ENCODE data around the gene GPR183.

Gene GPR183, protein sequence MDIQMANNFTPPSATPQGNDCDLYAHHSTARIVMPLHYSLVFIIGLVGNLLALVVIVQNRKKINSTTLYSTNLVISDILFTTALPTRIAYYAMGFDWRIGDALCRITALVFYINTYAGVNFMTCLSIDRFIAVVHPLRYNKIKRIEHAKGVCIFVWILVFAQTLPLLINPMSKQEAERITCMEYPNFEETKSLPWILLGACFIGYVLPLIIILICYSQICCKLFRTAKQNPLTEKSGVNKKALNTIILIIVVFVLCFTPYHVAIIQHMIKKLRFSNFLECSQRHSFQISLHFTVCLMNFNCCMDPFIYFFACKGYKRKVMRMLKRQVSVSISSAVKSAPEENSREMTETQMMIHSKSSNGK

DNA sequence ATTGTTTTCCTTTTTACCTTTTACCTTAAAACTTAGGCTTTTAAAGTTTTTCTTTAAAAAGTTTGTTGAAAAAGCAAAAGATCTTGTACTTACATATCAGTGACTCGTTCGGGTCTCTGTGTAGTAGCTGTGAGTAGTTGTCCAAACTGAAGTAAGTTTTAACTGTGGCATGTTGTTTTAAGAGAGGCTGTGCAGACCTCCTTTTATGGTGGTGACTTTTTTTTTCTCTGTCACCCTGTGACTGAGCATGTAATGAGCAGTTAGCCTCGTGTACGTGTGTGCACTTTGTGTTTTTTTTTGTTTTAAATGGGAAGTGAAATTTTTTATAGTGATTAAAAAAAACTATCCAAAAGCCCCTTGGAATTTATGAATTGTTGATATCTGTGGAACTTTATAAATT lies at the start of gene GPR183:
TSS of gene GPR183 (minus strand) at position 153 of the 400 bp plus-strand sequence. CDS start 11,254 bp downstream, outside the sequence.
- no peak for DNase-seq (ENCODE audit: low read depth in 2 of 2)

DNA sequence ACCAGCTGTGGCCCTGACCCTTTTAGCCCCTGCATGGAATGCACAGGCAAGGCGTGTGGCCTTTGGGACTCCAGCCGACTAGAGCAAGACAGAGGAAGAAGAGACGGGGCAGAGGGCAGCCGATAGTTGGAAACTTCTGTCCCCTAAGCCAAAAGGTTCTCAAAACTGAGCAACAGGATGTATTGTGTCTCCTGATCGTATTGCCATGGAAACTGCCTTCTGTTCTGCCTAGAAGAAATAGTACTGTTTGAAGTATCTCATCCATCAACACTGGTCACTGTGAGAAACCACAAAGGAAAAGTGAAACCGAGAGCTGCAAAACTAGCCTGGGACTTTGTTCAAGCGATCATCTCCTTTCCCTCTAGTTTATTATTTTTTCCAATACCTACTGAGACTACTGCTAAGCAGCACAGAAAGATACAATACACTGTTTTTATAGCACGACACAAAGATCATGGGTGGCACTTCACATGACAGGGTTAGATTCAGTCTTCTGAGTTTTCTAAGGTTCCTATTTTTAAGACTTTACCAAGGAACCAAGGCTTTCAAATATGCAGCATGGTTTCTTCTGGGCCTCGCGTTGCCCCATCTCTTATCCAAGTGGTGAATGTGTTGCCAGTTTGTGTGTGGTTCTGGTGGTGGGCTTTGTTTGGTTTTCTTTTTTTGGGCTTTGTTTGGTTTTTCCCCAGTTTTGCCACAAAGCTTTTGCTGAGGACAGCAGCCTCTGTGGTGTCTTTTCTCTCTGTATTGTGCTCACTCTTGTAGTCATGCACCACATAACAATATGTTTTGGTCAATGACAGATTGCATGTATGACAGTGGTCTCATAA lies 49.3 kb upstream of the GPR183 start:
- DNase-seq (ENCODE audit: low read depth in 2 of 2): peak in 1 of 2 donors; percentile 34

DNA sequence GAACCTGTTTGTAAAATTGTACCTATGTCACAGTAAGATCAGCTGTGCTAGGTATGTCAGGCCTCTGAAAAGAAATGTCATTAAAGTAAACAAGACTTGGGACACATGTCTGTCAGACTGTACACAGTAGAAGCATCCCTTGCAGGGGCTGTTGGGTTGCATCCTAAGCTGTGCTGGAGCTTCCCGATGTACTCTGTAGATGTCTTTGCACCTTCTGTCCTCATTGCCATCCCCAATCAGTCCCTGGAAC lies 48.7 kb upstream of the GPR183 start:
- no peak for DNase-seq (ENCODE audit: low read depth in 2 of 2)

DNA sequence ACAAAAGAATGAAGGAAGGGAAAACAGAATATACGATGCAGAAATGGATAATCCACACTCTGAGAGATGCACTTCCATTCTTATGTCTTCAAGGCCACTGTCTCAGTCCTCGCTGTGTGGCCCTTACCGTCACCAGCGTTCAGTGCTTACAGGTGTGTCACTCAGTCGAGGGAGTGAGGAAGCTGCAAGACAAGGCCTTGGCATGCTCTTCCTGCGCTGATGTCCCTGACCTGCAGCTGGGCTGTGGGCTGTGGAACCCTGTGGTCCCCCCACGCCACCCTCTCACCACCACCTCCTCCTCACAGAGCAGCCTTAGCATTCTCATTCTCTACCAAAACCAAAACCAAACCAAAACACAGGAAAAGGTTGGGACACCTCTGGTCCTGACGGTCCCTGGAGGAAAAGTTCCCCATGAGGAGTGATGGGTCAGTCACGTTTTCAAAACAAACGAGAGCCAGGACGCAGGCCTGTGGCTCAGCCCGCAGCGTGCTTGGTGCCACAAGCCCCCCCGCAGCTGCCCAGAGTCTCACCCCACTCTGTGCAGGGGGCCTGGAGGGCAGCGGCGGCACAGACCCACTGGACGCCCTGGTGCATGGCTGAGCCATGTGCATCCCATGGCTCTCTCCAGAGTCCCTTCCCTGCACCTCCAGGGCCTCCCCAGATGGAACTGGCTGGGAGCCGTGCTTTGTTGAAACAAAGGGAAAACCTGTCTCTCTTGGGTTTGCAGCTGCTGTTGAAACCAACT lies 48.2 kb upstream of the GPR183 start:
- no peak for DNase-seq (ENCODE audit: low read depth in 2 of 2)

DNA sequence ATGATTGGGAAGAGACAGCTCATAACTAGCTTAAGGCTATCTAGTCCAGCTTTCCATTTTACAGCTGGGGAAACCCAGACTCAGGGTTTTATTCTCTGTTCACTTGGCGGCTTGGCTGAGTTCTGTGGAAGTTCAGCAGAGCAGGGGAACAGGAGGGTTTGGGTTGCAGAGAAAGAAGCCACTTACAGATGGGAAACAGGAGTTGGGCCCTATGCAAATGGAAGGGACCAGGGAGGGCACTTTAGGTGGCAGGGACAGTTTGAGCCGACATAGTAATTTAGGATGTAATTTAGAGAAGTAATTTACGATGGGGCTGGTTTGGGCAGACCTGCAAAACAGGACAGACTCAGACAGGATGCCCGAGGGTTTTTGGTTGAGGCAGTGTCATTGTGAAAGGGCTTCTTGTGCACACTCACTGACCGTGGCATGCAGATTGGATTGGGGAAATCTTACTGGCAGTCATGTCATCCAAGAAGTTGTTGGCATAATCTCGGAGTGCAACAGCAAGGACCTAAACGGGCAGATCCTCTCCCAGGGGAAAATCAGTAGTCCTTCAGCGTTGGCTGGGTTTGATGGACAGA lies 47.3 kb upstream of the GPR183 start:
- no peak for DNase-seq (ENCODE audit: low read depth in 2 of 2)

DNA sequence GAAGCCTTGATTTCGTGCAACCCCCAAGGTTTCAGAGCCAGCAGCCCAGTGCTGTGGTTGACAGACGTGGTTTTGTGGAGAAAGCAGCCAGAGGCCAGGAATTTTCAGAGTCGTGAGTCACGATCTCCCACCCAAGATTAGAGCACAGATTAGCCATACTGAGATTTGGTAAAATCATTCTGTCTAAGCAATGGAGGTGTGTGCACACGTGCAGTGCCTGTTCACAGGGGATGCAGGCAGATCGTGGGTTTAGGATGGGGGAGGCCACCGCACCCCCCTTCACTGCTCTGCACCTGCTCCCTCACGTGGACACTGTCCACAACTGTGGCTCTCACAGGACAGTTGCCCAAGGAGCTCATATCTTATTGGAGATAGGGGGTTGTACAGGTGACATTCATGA lies 46.6 kb upstream of the GPR183 start:
- no peak for DNase-seq (ENCODE audit: low read depth in 2 of 2)

DNA sequence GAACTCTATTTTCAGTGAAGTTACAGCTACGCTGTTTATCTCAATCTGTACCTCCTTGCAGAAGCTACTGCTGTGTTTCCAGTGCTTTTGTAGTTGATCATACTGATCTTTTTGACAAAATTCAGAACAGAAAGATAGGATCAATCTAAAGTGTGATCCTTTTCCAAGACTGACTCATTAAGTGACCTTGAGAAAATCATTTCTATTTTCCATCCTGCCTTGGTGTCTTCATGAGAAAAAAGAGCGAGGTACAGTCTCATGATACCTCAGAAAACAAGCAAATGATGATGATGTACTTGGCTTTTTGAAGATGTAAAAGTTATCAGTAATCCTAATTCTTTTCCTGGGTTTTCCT lies 46.0 kb upstream of the GPR183 start:
- DNase-seq (ENCODE audit: low read depth in 2 of 2): no peak

DNA sequence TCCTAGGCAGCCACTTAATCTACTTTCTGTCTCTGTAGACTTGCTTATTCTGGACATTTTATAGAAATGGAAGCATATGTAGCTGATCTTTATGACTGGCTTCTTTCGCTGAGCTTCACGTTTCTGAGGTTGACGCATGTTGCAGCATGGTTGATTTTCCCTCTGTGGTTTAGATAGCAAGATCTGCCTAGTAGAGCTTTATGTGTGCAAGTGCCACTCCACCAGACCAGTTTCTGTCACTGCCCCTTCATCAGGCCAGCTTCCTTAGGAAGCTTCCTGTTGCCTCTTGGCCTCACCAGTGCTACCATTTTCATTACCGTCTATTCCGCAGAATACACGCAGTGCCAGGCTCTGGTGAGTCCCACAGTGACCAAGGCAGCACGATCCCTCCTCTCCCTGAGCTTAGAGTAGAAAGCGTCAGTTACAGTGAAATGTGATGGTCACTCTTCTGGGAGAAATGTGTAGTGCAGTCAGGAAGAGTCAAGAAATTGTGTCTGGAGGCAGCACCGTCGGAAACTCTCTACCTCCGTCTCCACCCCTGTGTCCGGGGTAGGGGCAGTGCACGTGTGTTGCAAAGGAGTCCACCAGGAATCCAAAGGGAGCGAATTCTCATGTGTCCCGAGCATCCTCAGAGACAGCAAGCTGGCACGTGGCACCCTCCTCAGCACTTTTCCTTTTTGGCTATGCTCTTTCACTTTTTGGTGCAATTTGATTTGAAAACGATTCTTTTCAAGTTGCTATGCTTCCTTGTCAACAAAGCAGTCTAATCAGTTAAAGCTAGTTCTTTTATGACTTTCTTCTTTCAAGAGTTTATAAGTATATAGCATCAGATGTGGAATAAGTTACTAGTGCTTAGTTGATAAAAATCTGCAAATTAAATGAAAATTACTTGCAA lies 45.4 kb upstream of the GPR183 start:
- no peak for DNase-seq (ENCODE audit: low read depth in 2 of 2)

DNA sequence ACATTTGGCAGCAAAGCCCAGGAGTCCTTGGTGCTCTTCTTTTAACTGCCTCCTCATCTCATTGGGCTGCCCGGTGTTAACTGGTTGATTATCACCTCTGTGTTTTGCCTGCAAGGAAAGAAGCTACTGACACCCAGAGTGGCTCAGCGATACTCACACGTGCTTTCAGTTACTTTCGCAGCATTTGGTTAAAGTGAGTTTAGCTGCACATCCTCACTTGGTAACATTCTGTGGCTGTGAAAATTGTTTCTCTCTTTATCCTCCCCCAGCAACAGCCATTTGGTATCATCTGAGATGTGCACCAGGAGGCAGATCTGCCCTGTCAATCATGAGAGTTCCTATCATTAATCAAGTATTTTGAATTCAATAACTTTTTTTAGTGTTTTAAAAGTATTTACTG lies 44.6 kb upstream of the GPR183 start:
- no peak for DNase-seq (ENCODE audit: low read depth in 2 of 2)

DNA sequence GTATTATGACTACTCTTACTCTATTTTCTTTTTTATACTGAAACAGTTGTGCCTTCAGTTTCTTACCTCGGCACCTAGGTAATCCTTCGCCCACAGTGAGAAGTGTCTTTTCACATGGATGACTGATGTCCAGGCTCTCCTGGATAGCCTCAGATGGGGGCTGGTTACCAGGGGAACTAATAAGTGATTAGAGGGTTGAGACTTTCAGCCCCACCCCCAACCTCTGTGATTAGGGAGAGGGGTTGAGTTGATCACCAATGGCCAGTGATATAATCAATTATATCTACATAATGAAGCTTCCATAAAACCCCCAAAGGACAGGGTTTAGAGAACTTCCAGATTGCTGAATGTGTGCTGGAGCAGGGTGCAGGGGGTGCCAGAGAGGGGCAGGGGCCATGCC lies 43.0 kb upstream of the GPR183 start:
- no peak for DNase-seq (ENCODE audit: low read depth in 2 of 2)

DNA sequence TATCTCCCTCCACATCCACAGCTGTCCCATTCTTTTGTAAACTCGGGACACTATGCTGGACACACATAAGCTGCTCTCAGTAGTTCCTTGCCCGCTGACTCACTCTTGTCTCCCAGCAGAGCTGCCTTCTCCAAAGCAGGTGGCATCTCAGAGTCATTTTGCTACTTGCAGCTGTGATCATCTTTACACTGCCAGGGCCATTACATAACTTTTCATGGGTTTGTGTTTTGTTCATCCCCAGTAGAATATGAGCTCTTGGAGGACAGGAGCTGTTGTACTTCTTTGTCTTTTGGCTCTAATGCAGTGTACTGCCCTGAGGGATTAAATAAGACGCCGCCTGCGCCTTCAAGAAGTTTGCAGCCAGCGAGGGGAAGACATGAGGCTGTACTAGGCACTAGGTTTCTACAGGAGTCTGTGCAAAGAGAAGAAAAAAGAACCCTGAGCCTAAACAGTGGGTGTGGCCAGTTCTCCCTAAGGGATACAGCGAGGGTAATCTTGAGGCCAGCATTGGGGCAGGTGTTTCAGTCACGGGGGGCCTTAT lies 40.8 kb upstream of the GPR183 start:
- DNase-seq (ENCODE audit: low read depth in 2 of 2): no peak

DNA sequence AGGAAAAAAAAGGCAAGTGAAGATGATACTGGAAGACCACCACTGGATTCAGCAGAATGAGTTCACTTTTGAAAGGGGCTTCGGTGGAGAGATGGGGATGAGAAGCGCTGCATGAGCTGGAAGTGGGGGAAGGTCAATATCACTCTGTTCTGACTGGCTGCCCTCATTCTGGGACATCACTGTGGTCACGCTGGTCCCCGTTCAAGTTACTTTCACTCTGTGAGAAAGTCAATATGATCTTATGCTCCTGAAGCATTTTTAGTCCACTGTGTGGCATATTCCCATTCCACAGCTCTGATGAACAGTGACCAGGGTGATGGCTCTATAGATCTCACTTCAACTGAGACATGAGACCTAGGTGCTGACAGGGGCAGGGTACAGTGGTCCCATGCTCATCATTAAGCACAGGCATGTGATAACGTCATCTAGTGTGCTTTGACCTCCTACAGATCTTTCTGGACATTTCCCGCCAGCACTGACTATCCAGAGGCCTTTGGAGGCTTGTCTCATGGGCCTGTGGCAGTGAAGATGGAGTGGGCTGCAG lies 40.2 kb upstream of the GPR183 start:
- DNase-seq (ENCODE audit: low read depth in 2 of 2): no peak

DNA sequence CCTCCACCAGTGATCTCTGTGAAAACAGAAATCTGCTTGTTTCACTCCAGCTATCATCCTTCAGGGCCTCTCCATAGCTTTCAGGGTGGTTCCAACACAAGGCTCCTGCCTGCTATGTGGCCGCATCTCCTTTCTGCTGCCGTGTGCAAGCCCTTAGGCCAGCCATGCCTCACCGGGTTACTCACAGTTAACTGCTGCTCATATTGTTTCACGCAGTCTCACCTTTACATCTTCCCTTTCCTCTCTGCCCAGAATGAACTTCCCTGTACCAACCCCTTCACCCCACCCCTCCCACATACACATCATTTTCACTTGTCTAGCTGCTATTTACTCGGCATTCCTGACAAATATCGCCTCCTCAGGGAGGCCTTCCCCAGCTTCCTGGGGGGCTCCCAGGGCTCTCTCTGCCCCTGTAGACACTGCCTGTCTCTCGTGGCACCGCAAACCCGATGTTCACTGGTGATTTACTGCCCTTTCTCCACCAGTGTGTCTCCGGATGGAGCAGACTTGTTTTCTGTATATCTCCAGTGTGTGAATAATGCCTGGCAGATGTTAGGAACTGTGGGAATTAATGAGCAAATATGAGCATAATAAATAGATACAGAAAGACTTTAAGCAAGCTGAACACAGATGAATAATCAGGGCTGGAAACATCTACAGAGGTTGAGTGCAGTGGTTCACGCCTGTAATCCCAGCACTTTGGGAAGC lies 39.3 kb upstream of the GPR183 start:
- no peak for DNase-seq (ENCODE audit: low read depth in 2 of 2)

DNA sequence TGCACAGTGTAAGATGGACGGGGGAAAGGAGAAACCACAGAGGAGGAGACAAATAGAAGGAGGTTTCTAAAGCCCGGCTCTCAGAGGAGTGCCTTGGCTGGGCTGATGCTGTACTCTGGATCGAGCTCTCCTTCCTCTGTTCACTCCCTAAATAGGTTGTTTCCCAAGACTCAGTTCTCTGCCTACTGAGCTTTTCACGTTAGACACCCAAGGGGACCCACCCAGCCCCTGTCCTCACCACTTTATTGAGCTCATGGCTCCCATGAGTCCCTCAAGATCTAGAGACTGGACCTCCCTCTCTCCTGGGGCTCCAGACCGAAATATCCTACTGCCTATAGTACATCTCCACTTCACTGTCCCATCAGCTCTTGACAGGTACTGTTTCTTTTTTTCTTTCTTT lies 38.1 kb upstream of the GPR183 start:
- DNase-seq (ENCODE audit: low read depth in 2 of 2): no peak

DNA sequence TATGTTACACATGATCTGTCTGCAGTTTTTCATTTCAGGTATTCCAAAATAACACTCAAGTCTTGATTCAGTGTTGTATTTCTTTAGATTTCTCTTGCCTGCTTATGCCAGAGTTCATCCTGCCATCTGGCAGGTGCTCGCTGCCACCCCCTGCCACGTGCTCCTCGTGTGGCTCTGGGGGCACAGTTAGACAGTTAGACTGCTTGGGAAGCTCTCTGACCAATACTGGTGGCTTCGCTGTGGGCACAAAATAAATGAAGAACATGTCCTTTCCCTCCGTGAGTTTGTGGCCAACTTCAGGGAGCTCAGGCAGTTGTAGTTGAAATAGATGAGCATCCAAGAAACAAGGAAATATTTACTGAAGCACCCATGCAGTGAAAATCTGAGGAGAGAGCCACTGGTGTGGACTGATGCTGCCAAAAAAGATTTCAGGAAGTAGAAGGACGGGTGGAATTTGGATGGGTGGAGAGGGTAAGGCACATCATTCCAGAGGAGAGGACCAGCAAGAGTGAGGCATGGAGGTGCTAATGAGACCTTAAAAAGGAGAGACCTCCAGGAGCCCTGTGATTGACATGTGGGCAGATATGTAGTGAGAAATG lies 37.5 kb upstream of the GPR183 start:
- DNase-seq (ENCODE audit: low read depth in 2 of 2): no peak

DNA sequence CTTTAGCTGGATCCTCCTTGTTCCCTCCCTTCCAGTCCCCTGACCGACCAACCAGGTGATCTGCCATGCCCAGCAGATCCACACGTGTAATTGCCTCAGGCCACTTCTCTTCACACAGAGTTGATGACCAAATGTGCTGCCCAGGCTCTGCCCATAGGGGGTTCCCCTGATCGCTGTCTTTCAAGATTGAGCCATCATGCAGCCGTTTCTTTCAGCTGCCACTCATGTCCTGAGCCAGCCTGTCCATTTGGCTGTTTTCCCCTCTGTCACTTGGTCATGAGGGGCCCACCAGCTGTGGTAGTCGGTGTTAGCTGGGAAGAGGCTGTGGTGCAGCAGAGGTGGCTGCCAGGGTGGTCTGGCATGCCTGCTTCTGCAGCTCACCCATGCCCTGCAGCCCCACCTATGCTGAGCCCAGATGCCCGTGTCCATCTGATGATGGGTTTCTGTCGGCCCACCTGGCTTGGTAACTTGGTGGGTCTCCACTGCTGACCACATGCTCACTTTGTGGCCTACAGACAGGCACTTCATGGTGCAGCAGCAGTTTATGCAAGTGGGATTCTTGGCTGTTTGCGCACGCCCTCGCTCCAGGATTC lies 35.6 kb upstream of the GPR183 start:
- DNase-seq (ENCODE audit: low read depth in 2 of 2): no peak

DNA sequence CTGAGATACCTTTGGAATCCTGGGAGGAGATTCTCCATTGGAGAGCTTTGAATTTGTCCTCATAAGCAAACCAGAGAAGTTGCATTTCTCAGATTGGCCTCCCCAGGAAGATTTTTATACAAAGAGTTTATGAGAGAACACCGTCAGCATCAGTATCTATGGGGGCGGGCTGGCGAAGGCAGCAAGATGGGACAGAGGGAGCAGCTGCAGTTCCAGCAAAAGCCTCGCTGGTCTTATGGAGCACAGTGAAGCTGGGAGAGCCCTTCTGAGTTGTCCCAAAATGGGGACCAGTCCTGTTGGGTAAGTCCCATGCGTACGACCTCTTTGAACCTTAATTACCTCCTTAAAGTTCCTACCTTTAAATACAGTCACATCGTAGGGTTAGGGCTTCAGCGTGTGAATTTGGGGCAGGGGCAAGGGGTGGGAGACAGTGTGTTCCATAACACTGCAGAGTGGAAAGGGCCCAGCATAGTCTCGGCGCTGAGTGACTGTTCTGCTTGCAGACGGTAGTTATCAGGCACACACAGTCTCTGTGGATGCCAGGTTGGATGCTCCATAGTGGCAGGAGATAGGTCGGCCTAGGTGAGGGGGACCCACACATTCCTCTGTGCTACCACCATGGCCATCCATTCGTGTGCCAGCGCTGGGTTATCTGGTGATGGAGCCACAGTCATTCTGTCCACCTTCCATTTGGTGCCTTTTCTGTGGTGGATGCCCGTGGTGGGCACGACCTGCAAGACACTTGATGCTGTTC lies 34.9 kb upstream of the GPR183 start:
- no peak for DNase-seq (ENCODE audit: low read depth in 2 of 2)

DNA sequence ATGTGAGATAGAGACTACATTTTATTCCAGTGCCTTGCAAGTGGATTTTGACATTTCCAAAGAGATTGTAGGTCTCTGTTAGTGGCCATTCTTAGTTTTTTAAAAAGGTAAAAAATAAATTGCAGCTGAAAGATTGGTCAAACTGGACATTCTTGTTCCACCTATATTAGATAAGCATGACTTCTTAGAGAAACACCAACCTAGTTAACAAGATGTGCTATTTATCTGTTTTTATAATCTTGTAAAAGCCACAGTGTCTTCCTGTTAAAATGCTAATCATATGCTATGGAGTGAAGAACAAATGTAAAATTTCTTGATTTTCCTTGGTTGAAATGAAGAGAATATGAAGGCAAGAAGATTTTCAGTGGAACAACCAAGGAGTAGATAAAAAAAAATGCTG lies 33.4 kb upstream of the GPR183 start:
- DNase-seq (ENCODE audit: low read depth in 2 of 2): no peak
